Spleen (tissue), 11 donors: ENCODE results near the gene DDX51. TPM values are rescaled to one million over a fixed set of nuclear protein-coding genes. Genes with fewer than 3 reads are reported as not detected.

Experiments used
- DNase-seq: peaks from one replicate; pipeline ENCODE4 v3.0.0-alpha.2; 2020
- H3K27ac ChIP-seq, 8 donors: fragments of 200-600 bp; sonication (generic) in 7 of 8; 1 replicate in 4 of 8; 2 replicates in 4 of 8; pipeline versions ENCODE4 v1.5.0 to v1.8.0; 2016 to 2021; ENCODE audit warnings: inconsistent platforms in 4 of 8, mild to moderate bottlenecking in 4 of 8, moderate library complexity in 1 of 8
- H3K27me3 ChIP-seq, 7 donors: fragments of 200-600 bp; sonication (generic) in 6 of 7; replicated peaks in 1 of 7; 1 replicate in 4 of 7; 2 replicates in 3 of 7; pipeline versions ENCODE4 v1.5.0 to v1.8.0; 2016 to 2021; ENCODE audit warnings: inconsistent platforms in 3 of 7, mild to moderate bottlenecking in 1 of 7
- H3K36me3 ChIP-seq, 6 donors: fragments of 200-600 bp; sonication (generic) in 5 of 6; 1 replicate in 4 of 6; 2 replicates in 2 of 6; pipeline versions ENCODE4 v1.5.0 to v1.8.0; 2016 to 2021; ENCODE audit warnings: inconsistent platforms in 2 of 6
- H3K4me1 ChIP-seq, 6 donors: fragments of 200-600 bp; sonication (generic) in 5 of 6; 1 replicate in 3 of 6; 2 replicates in 3 of 6; pipeline versions ENCODE4 v1.5.0 to v1.8.0; 2016 to 2021; ENCODE audit warnings: inconsistent platforms in 3 of 6
- H3K4me3 ChIP-seq, 8 donors: fragments of 200-600 bp; sonication (generic) in 7 of 8; 1 replicate in 4 of 8; 2 replicates in 4 of 8; pipeline versions ENCODE4 v1.5.0 to v1.8.0; 2016 to 2021; ENCODE audit warnings: inconsistent platforms in 4 of 8, mild to moderate bottlenecking in 4 of 8, moderate library complexity in 2 of 8
- H3K9me3 ChIP-seq, 8 donors: fragments of 200-600 bp; sonication (generic) in 7 of 8; 1 replicate in 4 of 8; 2 replicates in 4 of 8; pipeline versions ENCODE4 v1.5.0 to v1.8.0; 2016 to 2021; ENCODE audit warnings: inconsistent platforms in 4 of 8
- CTCF ChIP-seq, 11 experiments: fragments of 200-600 bp in 7 of 11; fragments of 450-650 bp in 4 of 11; sonication (generic) in 4 of 11; IDR thresholded peaks in 8 of 11; conservative IDR thresholded peaks in 3 of 11; 1 replicate in 7 of 11; 2 replicates in 4 of 11; pipeline versions ENCODE4 v1.4.0 to v1.8.0; 2016 to 2021; ENCODE audit warnings: antibody characterized with exemption in 11 of 11, inconsistent platforms in 4 of 11, mild to moderate bottlenecking in 1 of 11
- POLR2A ChIP-seq, 3 donors: fragments of 450-650 bp; IDR thresholded peaks; one replicate each; pipeline ENCODE4 v1.5.1; 2017; ENCODE audit warnings: antibody characterized with exemption in 3 of 3, mild to moderate bottlenecking in 1 of 3
- POLR2AphosphoS5 ChIP-seq, 3 donors: sonication (generic); formaldehyde crosslinking; IDR thresholded peaks; one replicate each; pipeline ENCODE4 v1.5.1; 2017; ENCODE audit warnings: antibody characterized with exemption in 3 of 3
- WGBS, 5 donors: extraction: QIAGEN DNeasy Blood & Tissue Kit in 3 of 5; methylation state at CpG; one replicate each; pipeline versions ENCODE4 v1.1.5 to v1.1.7; 2013 to 2018; 5-methylcytosine and 5-hydroxymethylcytosine counted together
- intact Hi-C: fragments of 100-400 bp; cut with DNase I; formaldehyde crosslinking; loops from one replicate; pipeline ENCODE4 v1.15.0; 2023; ENCODE audit warnings: low total_unique reads
- polyA plus RNA-seq, 3 donors: library from polyadenylated mRNA; stranded (reverse); fragments of 200-250 nt; gene quantifications; one replicate each; pipeline ENCODE4 v1.2.1, GENCODE V29; 2013
- total RNA-seq, 7 donors: library from RNA; depleted of rRNA in 3 of 7; stranded (reverse); fragments of >200 nt in 3 of 7; fragmentation: NEBNext Ultra II Directional in 4 of 7; extraction: Animal tissue kit (Norgen Biotek cat#: 25700) in 4 of 7; gene quantifications; one replicate each; pipeline versions ENCODE4 v1.1.0 to v1.2.1, GENCODE V29; 2016 to 2021
- donor health status: healthy with polysubstance abuse.
- donor health status: DM: no; HTN: no; CAD: no; lungs with moderate emphysema.
- donor health status: DM: no; HTN: no; CAD: no.
- donor health status: Bipolar disorder and iron deficiency.
- donor health status: healthy.
- donor health status: DM: no; HTN: no; CAD: no.
- donor health status: DM: yes; HTN: yes; CAD: no.

DDX51 gene
- total and polyA plus RNA-seq, 10 donors, result 16.9 to 36.0 (median 19.5) TPM

DNA sequence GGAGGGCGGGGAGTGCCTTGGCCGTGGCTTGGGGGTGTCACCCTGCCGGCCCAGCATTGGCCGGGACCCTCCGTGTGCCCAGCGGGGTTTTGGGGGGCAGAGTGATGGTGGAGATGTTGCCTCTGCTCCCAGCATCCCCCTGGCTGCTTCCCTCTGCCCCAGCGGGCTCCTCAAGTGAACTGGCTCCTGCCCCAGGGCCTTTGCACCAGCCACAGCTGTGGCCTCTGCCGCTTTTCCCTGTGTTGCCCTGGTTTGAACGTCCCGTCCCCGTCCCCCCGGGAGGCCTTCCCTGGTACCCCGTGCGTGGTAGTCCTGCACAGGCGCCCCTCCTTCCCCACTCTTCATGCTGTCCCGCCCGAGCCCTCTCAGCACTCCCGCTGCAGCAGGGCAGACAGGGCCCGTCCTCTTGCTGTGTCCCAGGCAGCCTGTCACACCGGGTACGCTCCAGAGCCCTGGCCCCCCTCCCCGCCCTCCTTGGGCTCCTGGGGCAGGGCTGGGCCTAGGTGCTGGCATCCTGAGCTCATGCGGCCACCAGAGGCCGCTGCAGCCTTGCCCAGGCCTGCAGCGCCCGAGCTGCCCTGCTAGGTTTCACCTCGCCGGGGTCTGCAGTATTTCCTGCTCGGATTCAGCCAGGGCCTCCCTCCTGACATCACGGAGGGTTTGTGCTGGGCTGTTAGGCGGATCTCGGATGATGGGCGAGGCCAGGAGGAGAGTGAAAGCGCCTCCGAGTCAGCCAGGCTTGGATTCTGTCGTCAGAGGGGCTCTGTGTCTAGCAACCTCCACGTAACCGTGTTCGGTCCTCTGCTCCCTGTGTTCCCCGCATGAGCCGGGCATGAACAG lies 9.6 kb upstream of the DDX51 start:
- Histone ChIP-seq H3K4me1 (peaks cover 7 to 17% (median 12%) of the 10 kb centered on the region in 6 donors), H3K4me3 (peak overlapping the region in 6 of 8 donors; percentile 6 to 48 (median 13)), H3K27ac (no peak overlapping the region), H3K36me3 (peaks cover 0 to 28% (median 19%) of the 10 kb centered on the region in 6 donors), H3K27me3 (no peaks in the 10 kb centered on the region), H3K9me3 (no peaks in the 10 kb centered on the region)
- peak; percentile 91 for DNase-seq
- TF ChIP-seq POLR2AphosphoS5 (IDR thresholded peaks at IDR 0.05), result peak in 2 of 3 donors; percentile 49 to 65
- TF ChIP-seq POLR2A (IDR thresholded peaks at IDR 0.05), result no peak
- TF ChIP-seq CTCF (IDR thresholded peaks at IDR 0.05 in 8 of 11, conservative IDR thresholded peaks at IDR 0.05 in 3 of 11), result peak; percentile 79 to 97 (median 94)
- WGBS, 5 donors, result 40 to 68% (median 44%) methylated on average over 16 to 41 of the region's 41 CpGs
- intact Hi-C loops, result loop anchor here (10.0 kb wide), 2 partner anchors 261 to 461 kb away; partner anchors contain the start of genes LRCOL1 and P2RX2

DNA sequence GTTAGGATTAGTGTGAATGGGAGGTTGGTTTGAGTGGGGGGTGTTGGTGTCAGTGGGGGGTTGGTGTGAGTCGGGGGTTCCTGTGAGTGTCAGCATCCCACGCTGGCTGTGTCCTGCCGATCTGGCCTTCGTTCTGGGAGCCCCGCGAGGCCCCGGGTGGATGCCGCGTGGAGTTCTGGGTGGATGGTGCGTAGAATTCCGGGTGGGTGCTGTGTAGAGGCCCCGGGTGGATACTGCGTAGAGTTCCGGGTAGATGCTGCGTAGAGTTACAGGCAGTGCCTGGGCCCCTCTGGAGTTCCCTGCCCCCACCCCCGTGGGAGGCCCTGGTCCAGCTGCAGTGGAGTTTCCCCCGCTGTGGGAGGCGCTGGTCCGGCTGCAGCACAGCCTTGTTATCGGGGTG lies 8.8 kb upstream of the DDX51 start:
- intact Hi-C loops, result loop anchor here (10.0 kb wide), 2 partner anchors 262 to 462 kb away; partner anchors contain the start of genes LRCOL1 and P2RX2
- Histone ChIP-seq H3K27ac (no peak overlapping the region), H3K4me1 (peaks cover 7 to 19% (median 12%) of the 10 kb centered on the region in 6 donors), H3K27me3 (no peaks in the 10 kb centered on the region), H3K4me3 (no peak overlapping the region), H3K9me3 (no peaks in the 10 kb centered on the region), H3K36me3 (peaks cover 0 to 32% (median 25%) of the 10 kb centered on the region in 6 donors)
- TF ChIP-seq POLR2A (IDR thresholded peaks at IDR 0.05) (no peak), POLR2AphosphoS5 (IDR thresholded peaks at IDR 0.05) (no peak), CTCF (IDR thresholded peaks at IDR 0.05 in 8 of 11, conservative IDR thresholded peaks at IDR 0.05 in 3 of 11) (no peak)
- DNase-seq, result peak; percentile 74
- WGBS, 5 donors, result 88 to 96% (median 93%) methylated on average over 20 of the region's 20 CpGs

DNA sequence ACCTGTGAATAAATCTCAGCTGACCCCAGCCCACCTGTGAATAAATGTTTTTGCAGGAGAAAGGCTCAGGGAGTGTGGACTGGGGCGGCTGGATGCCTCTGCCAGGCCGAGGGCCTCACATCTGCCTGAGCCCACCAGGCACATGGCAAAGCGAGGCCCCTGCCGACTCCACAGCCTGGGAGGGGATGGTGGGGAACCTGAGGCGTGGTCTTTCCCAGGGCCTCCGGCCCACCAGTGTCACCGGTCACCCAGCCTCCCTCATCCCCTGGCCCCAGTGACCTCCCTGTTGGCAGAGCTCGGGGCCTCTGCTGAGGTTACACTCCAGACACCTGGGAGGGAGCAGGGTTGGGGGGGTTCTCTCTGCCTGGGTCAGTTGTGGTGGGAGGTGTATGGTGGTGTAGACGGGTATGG lies 8.3 kb upstream of the DDX51 start:
- TF ChIP-seq CTCF (IDR thresholded peaks at IDR 0.05 in 8 of 11, conservative IDR thresholded peaks at IDR 0.05 in 3 of 11) (no peak), POLR2A (IDR thresholded peaks at IDR 0.05) (no peak), POLR2AphosphoS5 (IDR thresholded peaks at IDR 0.05) (no peak)
- DNase-seq, result no peak
- Histone ChIP-seq H3K9me3 (no peaks in the 10 kb centered on the region), H3K4me1 (peaks cover 7 to 24% (median 12%) of the 10 kb centered on the region in 6 donors), H3K27ac (no peak overlapping the region), H3K27me3 (no peaks in the 10 kb centered on the region), H3K36me3 (peaks cover 0 to 38% (median 30%) of the 10 kb centered on the region in 6 donors), H3K4me3 (no peak overlapping the region)
- intact Hi-C loops, result loop anchor here (10.0 kb wide), 2 partner anchors 262 to 462 kb away; partner anchors contain the start of genes LRCOL1 and P2RX2
- 90 to 97% (median 92%) methylated on average over 8 to 9 of the region's 9 CpGs for WGBS, 5 donors
